HG02610 (cell line): ENCODE data around the gene MYH2.
"Not testable (repeated sequence)": the region's sequence is repeated elsewhere in the genome, so short reads cannot be mapped to it uniquely, and the experiment has no call there.

ENCODE experiments used
- ATAC-seq: cut with Tn5 transposase; IDR thresholded peaks from one replicate; pipeline ENCODE4 v1.9.1; 2021; ENCODE audit warnings: mild to moderate bottlenecking, moderate library complexity; ENCODE audit not compliant: unreplicated experiment

The MYH2 gene

DNA sequence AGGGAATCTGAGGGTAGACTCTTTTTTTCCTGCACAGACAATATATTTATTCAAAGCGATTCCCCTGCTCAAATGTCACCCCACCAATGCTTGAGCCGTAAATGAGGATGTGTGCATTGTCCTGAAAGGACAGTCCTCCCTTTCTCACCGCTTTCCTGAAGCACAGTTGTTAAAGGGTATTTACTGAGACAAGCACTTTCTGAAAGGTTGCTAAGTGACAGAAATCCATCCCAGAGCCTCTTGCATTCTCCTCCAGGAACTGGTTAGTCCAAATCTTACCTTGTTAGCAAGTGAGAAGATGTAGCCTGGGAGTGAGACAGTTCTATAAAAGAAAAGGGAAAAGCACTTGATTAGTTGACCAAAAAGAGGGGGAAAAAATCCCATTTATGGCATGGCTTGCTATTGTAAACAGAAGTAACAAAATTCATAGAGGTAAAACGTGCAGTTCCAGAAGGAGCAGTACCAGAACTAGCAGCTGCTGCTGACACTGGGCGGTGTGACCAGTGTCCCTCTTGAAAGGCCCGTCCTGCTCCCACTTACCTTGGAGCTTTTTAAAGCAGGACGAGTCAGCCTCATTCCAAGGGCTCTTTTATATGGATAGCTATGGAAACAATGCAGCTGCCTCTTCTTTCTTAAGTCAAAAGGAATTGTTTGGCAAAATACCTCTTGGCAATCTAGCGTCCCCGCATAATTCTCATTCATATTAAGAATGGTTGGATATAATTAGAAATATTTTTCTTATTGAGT is at the start of gene MYH2:
Gene MYH2 (minus strand): TSS at position 563 of the 747 bp plus-strand sequence. CDS start 1,738 bp downstream, outside the sequence.
- no peak for ATAC-seq

GRCh38 chr17:10598621-10599020 is 49.2 kb upstream of the MYH2 start:
- no peak for ATAC-seq

DNA sequence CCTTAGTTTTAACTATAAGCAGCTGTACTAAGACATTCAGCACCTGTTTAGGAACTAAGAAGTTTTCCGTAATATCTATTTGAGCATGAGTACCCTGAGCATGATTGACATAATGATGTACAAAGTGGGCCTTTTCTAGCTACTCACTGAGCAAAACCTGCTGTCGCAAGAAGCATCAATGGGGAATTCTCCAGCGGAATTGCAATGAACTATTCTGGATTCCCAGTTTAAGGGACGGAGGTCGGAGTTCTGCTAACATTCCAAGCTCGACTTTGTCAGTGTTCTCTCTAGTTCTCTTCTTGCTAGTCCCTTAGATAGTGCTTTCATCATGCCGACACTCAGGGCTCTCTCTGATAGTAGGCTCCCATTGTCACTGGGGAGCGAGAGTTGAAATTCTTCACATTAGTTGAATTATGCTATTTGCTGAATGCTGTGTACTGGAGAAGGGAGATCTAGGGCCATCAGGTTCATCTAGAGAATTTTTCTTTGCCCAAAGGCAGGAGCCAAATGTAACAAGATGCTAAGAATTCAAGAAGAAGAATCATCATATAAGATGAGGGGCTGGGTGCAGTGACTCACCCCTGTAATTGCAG is 40.2 kb upstream of the MYH2 start:
- no peak for ATAC-seq

- no peak for ATAC-seq
Observed at GRCh38 chr17:10585529-10585928, 36.1 kb upstream of the MYH2 start.

DNA sequence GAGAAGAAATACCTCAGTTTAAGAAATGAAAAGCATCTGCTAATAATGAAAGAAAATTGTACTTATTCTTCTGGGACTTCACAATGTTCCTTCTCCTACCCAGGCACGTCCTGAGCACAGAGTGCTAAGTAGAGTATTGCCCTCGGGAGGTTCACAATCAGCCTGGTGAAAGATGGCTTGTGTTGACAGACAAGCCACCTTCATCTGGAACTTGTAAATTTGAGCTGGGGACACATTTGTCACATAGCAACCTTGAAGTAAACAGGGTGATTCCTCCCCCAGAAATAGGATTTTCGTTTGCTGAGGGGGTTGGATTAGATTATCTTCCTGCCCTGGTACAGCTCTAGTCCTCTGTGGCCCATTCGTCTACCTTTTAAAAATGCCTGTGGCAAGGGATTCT is 34.4 kb upstream of the MYH2 start:
- ATAC-seq = no peak

GRCh38 chr17:10579270-10579669 is 29.8 kb upstream of the MYH2 start:
- no peak for ATAC-seq

DNA sequence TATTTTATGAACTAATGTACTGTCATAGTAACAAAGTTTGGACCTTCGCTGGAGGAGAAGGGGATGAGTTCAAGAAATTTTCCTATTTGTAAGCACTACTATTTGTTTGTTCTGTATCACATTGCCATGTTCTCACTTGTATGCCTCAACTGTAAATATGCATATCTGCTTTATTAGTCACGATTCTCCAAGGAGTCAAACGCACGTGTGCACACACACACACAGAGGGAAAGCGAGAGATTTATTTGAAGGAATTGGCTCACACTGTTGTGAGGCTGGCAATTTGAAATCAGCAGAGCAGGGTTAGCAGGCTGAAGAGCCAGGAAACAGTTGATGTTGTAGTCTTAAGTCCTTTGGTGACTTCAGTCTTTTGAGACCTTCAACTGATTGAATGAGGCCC is 24.9 kb upstream of the MYH2 start:
- no peak for ATAC-seq

GRCh38 chr17:10563991-10564660 is 14.7 kb upstream of the MYH2 start:
- no peak for ATAC-seq

DNA sequence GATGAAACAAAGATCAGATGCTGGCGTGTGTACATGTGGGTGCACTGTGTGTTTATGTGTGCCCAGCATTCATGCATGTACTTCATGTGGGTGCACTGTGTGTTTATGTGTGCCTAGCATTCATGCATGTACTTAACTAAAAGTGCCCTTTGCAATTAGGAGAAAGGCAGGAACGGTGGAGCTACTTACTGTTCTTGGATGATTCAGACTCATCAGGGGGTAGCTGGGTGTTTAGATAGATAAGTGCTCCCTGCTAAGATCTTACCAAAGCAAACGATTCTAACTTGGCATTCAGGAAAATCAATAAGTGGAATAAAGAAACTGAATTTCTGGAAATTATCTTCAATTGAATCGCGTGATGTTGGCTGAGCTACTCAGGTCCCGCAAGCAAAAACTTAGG is 8.6 kb upstream of the MYH2 start:
- ATAC-seq = no peak

GRCh38 chr17:10557422-10557821 is 8.0 kb upstream of the MYH2 start:
- no peak for ATAC-seq

- no peak for ATAC-seq
Observed at GRCh38 chr17:10556301-10557005, 7.0 kb upstream of the MYH2 start.

DNA sequence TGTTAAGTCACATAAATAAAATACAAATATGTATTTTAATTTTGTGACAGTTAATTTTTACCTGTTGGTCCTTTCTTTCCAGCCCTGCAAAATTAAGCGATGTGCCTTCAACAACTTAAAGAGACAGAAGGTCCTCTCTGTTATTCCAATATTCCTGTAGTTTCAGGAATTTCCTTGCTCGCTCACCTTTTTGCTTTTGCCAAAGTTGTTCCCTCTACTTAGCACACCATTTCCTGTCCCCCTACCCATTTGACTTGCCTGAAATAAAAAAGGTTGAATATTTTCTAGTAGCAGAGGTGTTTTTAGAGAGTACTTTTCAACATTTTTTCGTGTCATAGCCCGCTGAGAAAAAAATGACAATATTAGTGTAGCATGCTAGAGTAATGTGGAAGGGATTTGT is 556 bp upstream of the MYH2 start:
- ATAC-seq = no peak

DNA sequence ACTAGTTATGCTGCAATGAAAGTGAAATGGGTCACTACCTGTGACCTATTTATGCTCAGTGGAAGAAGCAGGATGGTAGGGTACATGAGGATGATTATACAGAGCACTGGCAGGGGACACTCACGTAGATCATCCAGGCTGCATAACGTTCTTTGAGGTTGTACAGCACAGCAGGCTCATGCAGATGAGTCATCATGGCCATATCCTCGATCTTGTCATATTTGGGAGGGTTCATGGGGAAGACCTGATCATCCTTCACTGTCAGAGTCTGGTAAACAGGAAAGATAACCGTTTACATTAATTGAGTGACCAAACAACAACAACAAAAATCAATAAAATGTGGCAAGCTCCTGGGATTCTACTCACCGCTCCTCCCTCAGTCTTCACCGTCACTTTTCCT is 2.1 kb downstream of the MYH2 start:
- ATAC-seq = no peak

DNA sequence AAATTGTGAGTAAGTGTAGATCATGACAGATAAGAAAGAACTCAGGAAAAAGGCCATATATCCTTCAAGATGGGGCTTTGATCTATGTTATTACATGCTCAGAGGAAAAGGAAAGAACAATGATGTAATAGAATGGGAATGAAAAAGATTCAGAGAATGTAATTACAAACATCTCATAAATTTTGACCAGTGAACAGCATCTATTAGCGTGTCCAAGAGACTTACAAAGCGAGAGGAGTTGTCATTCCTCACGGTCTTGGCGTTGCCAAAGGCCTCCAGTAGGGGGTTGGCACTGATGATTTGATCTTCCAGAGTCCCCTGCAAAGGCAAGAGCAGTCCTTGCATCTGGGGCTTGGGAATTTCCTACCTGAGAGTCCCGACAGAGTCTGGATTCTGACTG is 6.0 kb downstream of the MYH2 start:
- ATAC-seq = not testable (repeated sequence)

DNA sequence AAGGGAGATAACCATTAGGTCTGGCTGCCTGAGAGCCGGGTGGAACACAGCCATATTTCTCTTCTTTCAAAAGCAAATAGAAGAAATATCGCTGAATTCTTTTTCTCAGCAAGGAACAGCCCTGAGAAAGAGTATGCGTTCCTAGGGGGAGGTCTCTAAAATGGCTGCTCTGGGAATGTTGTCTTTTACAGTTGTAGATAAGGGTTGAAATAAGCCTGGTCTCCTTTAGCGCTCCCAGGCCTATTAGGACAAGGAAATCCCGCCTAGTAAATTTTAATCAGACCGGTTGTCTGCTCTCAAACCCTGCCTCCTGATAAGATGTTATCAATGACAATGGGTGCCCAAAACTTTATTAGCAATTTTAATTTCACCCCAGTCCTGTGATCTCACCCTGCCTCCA is 8.3 kb downstream of the MYH2 start:
- not testable (repeated sequence) for ATAC-seq

GRCh38 chr17:10532026-10532425 is 17.4 kb downstream of the MYH2 start:
- no peak for ATAC-seq

- ATAC-seq = no peak
Observed at GRCh38 chr17:10527419-10527818, 22.0 kb downstream of the MYH2 start.

DNA sequence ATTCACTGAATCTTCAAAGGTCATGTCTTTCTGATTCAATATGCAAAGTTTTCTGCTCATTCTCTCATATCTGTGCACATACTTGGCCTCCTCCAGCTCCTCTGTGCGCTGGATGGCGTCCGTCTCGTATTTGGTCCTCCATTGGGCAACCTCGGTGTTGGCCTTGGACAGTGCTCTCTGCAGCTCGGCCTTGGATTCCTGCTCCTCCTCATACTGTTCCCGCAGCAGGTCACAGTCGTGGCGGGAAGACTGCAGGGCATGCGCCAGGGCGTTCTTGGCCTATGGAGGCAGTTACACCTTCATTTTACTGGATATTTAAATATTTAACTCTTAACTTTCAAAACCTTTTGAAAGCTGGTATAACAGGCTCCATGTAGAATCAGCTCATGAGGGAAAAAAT is 22.9 kb downstream of the MYH2 start:
- no peak for ATAC-seq

DNA sequence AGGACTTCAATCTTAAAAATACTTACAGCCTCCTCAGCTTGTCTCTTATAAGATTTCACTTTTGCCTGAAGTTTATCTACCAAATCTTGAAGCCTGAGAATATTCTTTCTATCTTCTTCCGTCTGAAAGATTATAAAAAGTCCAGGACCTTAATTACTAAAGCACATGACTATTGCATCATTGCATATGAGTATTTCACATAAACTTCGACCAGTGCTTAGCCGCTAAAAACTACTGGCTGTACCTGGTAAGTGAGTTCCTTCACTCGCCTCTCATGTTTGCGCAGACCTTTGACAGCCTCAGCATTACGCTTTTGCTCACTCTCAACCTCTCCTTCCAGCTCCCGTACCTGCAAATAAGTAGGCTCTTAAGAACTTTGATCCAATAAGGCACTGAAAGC is 26.4 kb downstream of the MYH2 start:
- no peak for ATAC-seq

GRCh38 chr17:10521949-10522348 is 27.5 kb downstream of the MYH2 start:
- no peak for ATAC-seq

DNA sequence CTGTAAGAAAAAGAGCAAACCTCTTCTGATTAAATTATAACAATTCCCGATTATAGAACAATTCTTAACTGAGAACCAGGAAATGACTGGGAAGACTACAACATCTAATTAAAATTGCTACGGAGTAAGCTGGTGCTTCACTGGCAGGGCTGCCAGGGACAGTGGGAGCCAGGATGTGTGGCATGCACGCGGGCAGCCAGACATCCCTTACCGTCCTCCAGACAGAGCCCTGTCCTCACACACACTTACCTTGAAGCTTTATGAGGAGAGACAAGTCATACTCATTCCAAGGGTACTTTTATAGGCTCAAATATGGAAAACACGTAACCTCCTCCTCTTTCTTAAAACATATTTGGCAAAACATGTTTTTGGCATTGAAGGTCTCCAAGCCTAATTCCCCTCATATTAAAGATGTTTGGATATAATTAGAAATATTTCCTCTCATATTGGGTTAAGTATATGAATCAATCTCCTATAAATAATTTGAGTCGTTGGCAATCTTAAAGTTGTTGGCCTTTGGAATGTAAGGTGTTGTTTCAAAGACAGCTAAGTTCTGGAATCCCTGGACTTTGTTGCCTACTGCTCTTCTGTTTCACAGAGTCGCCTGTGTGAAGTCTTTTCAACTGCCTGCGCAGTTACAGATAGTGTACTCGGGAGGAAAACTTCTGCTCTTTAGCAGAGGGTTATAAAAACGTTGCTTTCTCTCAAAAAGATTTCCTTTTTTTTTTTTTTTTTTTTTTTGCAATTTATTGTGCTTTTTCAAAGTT is 31.0 kb downstream of the MYH2 start, which contains the start of gene MYH1:
Gene MYH1 (minus strand): TSS at position 272 of the 767 bp plus-strand sequence. CDS start 1,900 bp downstream, outside the sequence.
- ATAC-seq = no peak
